Medulla oblongata (tissue), 1 donor: ENCODE measurements around the gene STAMBPL1.

Source experiments
- DNase-seq: peaks from one replicate; pipeline ENCODE4 v3.0.0-alpha.2; 2015; ENCODE audit errors: extremely low spot score

STAMBPL1 gene

DNA sequence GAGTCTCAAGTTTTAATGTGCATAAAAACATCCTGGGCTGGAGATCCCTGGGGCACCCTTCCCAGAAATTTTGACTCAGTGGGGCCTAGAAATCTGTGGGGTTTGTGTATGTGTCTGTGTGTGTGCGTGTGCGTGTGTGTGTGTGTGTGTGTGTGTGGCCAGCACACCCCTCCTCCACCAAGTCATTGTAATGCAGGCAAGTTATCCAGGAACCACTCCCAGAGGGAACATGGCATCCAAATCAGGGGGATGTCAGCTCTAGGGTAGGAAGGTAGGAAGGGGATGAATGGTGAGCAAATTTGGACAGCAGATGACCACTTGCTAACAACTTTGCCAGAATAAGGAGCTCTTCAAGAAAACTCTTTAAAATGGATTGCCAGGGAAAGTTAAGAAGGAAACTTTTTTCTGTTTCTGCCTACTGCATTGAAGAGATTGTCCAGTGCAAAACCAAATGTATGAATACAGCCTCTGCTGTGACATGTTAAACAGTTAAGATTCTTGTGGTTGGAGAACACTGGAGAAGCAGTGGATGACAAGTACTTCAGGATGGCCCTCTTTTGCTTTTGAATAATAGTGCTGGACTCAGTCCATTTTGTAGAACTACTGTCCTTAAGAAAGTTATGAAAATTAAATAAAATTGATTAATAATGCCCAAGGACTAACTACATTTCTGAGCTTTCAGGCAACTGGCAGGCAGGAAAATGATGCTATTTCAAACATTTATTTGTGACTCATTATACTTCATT is 12.3 kb downstream of the STAMBPL1 start:
- DNase-seq, result no peak

DNA sequence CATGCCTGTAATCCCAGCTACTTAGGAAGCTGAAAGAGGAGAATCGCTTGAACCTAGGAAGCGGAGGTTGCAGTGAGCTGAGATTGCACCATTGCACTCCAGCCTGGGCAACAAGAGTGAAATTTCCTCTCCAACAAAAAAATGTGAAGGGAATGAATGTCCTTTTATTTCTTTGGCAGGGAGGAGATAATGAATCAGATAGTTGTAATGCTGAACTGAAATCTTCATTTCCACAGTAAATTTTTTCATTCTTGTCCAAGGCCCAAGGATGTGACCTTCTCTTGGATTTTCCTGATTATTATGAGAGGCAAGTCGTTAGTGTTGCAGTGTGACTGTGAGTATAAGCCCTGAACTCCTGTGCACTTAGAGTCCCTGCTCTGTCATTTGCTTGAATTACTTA is 13.6 kb downstream of the STAMBPL1 start:
- no peak for DNase-seq

DNA sequence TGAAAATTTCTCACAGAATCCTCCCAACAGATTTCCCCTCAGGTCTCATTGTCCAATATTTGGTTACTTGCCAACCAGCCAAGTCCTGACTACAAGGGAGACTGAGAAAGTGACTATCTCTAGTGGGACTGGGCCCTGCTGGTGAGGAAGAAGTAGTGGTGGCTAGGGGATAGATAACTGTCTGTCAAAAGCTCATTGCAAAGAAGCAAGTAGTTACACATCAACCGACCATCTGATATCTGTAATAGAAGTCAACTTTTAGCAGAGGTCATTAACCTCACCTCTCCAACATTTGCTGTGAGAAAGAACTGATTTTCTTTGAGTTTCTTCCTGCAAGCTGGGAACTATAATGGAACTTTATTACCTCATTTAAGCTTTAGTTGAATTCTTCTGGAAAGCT is 15.2 kb downstream of the STAMBPL1 start:
- no peak for DNase-seq

DNA sequence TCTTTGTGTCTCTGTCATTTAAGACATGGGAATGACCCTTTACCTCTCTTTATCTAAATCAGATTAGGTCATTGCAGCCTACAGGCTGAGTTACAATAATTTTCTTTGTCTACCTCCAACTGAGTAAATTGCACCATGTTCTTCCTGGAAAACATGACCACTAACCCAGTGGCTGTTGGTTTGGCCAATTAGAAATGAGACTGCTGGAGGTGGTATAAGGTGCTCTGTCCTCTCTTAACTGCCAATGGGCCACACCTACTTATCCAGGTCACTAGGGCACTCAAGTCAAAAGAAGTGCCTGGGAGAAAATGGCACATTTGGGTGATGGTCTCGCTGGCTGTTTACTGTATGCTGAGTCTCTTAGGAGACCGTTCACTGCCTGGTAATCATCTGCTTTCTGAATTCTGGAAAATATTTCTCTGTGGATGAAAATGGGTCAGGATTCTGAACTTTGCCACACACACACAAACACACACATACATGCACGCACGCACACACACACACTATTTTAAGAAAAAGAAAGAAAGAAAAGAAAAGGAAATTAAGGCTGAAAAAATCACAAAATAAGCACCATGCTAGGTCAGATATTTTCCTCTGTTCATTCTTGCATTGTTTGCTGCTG is 16.4 kb downstream of the STAMBPL1 start:
- no peak for DNase-seq

DNA sequence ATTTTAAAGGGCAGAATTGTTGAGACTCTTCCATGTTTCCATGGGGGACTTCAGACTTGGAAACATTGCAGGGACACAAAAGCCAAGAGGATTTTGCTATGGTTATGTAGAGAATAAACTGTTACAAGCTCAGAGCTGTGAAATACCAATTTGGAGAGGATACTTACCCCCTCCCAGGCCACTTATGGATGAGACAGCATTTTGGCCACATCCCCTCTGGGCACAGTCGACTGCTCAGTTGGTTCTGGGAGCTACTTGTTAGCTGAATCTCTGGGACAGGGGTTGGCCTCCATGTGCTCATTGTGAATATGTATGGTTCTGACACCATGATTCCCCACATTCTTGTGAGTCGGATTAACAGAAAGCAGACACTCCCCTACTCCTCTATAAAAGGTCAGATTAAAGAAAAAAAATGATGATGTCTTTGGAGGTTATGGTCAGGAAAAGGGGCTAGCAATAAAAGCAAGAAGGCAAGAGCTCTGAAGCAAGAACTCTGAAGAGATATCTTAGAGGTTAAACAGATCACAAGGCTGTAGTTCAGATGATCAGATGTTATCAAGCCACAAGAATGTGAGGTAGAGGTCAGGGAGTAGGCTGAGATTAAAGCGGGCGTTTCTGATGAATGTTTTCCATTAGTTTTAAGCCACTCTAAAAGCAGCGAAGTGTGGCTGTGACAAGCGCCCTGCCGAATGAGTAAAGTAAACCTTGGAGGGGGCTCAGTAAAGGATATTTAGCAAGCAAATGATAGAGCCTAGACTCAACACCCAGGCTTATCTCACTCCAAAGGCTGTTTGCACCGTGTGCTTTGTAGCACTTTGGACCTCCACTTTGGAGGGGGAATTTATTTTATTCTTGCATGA is 17.2 kb downstream of the STAMBPL1 start:
- DNase-seq, result peak; percentile 42

DNA sequence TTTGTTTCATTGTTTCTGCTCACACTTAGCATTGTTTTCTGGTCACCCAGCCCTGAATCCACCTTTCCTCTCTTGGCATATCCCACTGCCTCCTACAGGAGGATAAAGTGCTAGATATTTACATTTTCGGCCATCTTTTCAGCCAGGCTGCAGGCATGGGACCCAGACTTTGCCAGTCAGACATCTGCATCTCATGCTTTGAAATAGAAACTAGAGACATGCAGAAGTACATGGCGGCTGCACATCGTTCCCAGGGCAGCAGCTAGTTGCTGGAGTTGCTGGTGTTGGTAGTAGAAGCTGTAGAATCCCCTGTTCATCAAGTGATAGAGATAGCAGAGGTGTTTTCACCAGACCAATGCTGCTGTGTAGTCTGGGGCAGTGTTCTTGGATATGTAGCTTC is 18.7 kb downstream of the STAMBPL1 start:
- DNase-seq, result no peak

- DNase-seq, result no peak
Observed at GRCh38 chr10:88899886-88900285, 19.8 kb downstream of the STAMBPL1 start.

- DNase-seq, result peak; percentile 76
Observed at GRCh38 chr10:88901206-88901983, 21.4 kb downstream of the STAMBPL1 start.

DNA sequence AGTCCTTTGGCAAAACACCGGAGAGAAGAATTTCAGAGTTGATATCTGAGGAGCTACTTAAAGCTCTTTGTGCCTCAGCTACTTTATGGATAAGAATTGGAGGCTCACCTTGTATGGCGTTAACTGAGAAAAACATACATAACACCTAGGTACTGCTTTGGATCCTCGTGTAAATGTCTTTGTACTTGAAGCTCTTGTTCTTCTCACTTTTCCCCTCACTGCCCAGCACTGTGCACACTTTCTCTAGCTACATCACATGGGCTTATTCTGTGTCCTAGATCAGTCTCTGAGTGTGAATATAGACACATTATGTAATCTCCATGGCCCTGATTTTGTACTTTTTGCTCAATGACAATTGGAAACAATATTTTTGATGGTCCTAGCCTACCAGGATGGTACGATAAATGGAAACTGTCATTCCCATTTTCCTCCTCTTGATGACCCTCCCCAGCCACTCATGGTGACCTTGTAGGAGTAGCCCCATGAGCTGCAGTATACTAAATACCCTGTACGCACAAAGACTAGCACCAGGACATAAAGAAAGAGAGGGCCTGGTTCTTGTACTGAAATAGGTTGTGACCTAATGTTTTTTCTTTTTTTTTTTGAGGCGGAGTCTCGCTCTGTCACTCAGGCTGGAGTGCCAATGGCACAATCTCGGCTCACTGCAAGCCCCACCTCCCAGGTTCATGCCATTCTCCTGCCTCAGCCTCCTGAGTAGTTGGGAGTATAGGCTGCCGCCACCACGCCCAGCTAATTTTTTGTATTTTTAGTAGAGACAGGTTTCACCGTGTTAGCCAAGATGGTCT is 22.1 kb downstream of the STAMBPL1 start:
- no peak for DNase-seq

DNA sequence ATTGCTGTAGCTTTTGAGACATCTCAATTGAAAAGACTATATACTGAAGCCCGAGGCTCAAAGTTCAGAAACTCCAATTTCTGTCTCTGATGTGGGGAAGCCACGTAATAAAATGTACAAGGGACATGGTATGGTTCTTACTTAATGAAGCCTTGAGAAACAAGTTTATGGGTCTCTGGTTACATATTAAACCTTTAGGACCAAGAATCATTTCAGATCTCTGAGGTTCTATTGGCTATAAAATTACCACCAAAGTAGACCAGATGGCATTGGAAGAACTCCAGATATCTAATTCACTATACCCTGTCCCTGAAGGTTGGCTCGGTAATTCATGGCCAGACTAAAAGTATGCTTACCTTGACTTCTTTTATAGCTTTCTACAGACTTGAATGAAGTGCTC is 23.7 kb downstream of the STAMBPL1 start:
- no peak for DNase-seq

DNA sequence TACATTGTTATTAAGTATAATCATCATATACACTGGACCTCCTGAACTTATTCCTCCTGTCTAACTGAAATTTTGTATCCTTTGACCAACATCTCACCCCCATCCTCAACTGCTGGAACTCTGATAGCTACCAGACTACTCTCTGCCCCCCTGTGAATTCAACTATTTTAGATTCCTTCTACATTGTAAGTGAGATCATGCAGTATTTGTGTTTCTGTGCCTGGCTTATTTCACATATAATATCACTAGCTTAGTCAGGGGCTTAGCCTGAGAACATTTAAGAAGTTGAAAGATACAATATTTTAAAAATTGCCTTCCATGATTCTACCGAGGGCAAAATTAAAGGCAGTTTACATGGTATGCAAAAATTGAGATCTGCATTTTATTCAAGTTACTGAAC is 26.9 kb downstream of the STAMBPL1 start:
- no peak for DNase-seq

DNA sequence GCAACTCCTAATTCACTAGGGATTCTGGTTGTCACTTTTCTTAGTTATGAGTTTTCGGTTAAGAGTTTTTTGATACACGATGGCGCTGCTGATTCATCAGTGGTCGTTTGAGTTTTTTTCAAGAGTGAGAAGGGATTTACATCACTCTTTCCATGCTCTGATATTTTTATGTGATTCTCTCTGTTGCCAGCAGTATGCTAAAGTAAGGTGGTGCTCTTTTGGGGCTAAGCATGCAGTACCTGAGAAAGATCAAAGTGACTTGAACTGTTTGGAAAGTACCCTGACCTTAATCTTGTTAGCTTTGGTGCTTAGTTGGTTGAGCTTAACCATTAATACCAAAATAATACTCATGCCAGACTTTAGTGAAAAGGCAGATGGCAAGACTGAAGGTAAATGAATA is 28.1 kb downstream of the STAMBPL1 start:
- DNase-seq, result no peak

DNA sequence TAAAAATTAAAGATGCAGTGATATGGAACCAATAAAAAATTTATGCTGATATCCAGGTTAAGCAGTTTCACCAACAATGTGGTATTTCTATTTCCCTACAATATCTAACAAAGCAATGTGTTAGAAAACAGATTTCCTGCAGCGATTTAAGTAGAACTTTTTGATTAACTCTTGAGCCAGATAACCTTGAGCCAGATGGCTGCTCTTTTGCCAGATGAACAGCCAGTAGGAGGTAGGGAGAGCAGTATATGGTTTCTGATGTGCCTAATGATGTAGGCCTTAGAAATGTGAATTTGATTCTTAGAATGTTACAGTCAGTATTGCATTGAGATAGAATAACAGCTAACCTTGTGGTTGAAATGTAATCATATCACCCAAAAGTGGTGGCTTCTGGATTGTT is 31.1 kb downstream of the STAMBPL1 start:
- DNase-seq, result no peak

DNA sequence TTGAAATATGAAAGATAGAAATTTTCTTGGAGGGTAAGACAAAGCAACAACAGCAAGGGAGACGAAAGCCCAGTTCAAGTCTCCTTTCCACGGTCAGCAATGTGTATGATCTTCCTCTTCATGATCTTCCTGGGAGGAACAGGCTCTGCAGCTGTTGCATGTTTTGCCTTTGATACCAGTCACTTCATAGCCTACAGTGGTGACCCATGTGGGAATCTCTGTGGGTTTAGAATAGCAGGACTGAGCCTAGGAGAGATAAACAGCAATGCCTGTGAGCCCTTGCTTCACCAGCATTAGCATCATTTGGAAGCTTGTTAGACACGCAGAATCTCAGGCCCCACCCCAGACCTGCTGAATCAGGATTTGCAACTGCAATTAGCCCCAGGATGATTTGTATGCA is 31.8 kb downstream of the STAMBPL1 start:
- no peak for DNase-seq

GRCh38 chr10:88913127-88913526 is 33.1 kb downstream of the STAMBPL1 start:
- no peak for DNase-seq

- DNase-seq, result no peak
Observed at GRCh38 chr10:88913788-88914187, 33.7 kb downstream of the STAMBPL1 start.

- DNase-seq, result no peak
Observed at GRCh38 chr10:88915781-88916180, 35.7 kb downstream of the STAMBPL1 start.

DNA sequence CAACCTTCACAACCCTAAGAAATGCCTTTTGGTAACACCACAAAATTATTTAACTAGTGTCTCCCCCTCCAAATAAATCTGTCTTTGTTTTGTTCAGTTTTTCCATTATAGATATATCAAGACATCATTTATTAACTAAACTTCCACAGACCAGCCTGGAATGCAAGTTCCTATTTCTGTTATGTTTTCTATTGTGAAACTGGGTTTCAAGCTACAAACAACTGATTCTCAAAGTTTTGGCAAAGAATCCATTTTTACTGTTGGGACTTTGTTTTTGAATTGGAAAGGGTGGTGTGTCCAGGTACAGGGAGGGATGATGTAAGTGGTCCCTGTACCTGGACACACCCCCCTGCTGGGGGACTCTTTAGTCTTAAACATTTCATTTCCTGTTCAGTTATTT is 36.2 kb downstream of the STAMBPL1 start:
- no peak for DNase-seq

DNA sequence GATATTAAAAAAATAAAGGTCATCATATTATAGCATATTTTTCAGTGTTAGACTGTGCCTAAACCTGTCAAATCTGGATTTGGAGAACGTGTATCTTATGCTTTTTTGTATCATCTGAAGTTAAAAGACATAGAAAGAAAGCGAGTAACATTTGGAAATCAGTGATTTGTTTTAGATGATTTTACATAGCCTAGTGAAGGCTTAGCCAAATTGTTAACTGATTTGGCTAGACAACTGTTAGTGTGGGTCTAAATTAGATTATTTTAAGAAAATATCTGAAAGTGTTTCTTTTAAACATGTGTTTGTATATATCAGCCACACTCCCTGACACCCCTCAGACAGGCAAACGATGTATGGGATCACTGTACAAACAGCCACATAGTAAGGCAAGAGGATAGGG is 36.9 kb downstream of the STAMBPL1 start:
- no peak for DNase-seq

- DNase-seq, result no peak
Observed at GRCh38 chr10:88918191-88918905, 38.3 kb downstream of the STAMBPL1 start.
